HepG2 (cell line): ENCODE data around the gene JSRP1. TPM values are rescaled to one million over a fixed set of nuclear protein-coding genes. Genes with fewer than 3 reads are reported as not detected.

Experiments used
- ATM ChIP-seq: fragments of 450-650 bp; IDR thresholded peaks from 2 replicates; pipeline ENCODE4 v1.7.1; 2017; ENCODE audit warnings: mild to moderate bottlenecking, borderline replicate concordance
- CHCHD3 ChIP-seq: sonication (generic); formaldehyde crosslinking; IDR thresholded peaks from 2 replicates; pipeline ENCODE4 v1.8.0; 2022; ENCODE audit warnings: mild to moderate bottlenecking, missing genetic modification reagents, moderate library complexity
- DPF2 ChIP-seq: sonication (generic); formaldehyde crosslinking; IDR thresholded peaks from 2 replicates; pipeline ENCODE4 v1.4.0; 2020; ENCODE audit warnings: mild to moderate bottlenecking, low read depth, missing genetic modification reagents, borderline replicate concordance
- FOSL2 ChIP-seq: sonication (generic); formaldehyde crosslinking; IDR thresholded peaks from 2 replicates; pipeline ENCODE4 v1.4.0; 2020; ENCODE audit warnings: missing genetic modification reagents
- HDAC2 ChIP-seq: sonication (generic); formaldehyde crosslinking; IDR thresholded peaks from 2 replicates; pipeline ENCODE4 v1.4.0; 2020; ENCODE audit warnings: missing genetic modification reagents
- HMG20A ChIP-seq: IDR thresholded peaks from 2 replicates; pipeline ENCODE4 v1.6.1; 2016; ENCODE audit warnings: borderline replicate concordance
- HNF4A ChIP-seq: sonication (generic); formaldehyde crosslinking; IDR thresholded peaks from 2 replicates; pipeline ENCODE4 v1.4.0; 2020; ENCODE audit warnings: missing genetic modification reagents
- HNF4G ChIP-seq, 2 experiments: sonication (generic) in 1 of 2; formaldehyde crosslinking in 1 of 2; IDR thresholded peaks; 2 replicates each; pipeline versions ENCODE4 v1.4.0 to v1.6.1; 2011 to 2020; ENCODE audit warnings: borderline replicate concordance in 2 of 2, low read depth in 2 of 2, mild to moderate bottlenecking in 2 of 2, low read length in 1 of 2, missing genetic modification reagents in 1 of 2, moderate library complexity in 1 of 2
- KAT2B ChIP-seq: fragments of 150-350 bp; IDR thresholded peaks from 2 replicates; pipeline ENCODE4 v1.6.1; 2014; ENCODE audit warnings: low read depth, low read length, borderline replicate concordance
- LRRFIP1 ChIP-seq: sonication (generic); formaldehyde crosslinking; conservative IDR thresholded peaks from 2 replicates; pipeline ENCODE4 v1.4.0; 2020; ENCODE audit warnings: missing genetic modification reagents
- MZF1 ChIP-seq: sonication (generic); formaldehyde crosslinking; IDR thresholded peaks from 2 replicates; pipeline ENCODE4 v1.8.1; 2023; ENCODE audit warnings: mild to moderate bottlenecking, missing genetic modification reagents, borderline replicate concordance
- NR2F2 ChIP-seq: IDR thresholded peaks from 2 replicates; pipeline ENCODE4 v1.6.1; 2012; ENCODE audit warnings: low read depth, inconsistent platforms, borderline replicate concordance
- REL ChIP-seq: sonication (generic); formaldehyde crosslinking; conservative IDR thresholded peaks from 2 replicates; pipeline ENCODE4 v1.8.0; 2022; ENCODE audit warnings: mild to moderate bottlenecking, missing genetic modification reagents, moderate library complexity
- SIN3A ChIP-seq: IDR thresholded peaks from 2 replicates; pipeline ENCODE4 v1.6.1; 2011; ENCODE audit warnings: low read depth, mild to moderate bottlenecking, control low read depth, low read length, borderline replicate concordance
- SMARCE1 ChIP-seq: fragments of 450-650 bp; IDR thresholded peaks from 2 replicates; pipeline ENCODE4 v1.6.1; 2017; ENCODE audit warnings: borderline replicate concordance
- STAT6 ChIP-seq: sonication (generic); formaldehyde crosslinking; IDR thresholded peaks from 2 replicates; pipeline ENCODE4 v1.4.0; 2020; ENCODE audit warnings: missing genetic modification reagents, mild to moderate bottlenecking, borderline replicate concordance
- TBL1XR1 ChIP-seq: fragments of 150-350 bp; IDR thresholded peaks from 2 replicates; pipeline ENCODE4 v1.6.1; 2014; ENCODE audit warnings: borderline replicate concordance, low read length; ENCODE audit not compliant: partially characterized antibody
- ZBTB7B ChIP-seq: sonication (generic); formaldehyde crosslinking; IDR thresholded peaks from 2 replicates; pipeline ENCODE4 v1.4.0; 2020; ENCODE audit warnings: missing genetic modification reagents
- ZNF207 ChIP-seq: fragments of 450-650 bp; IDR thresholded peaks from 2 replicates; pipeline ENCODE4 v1.6.1; 2016; ENCODE audit warnings: antibody characterized with exemption, borderline replicate concordance
- ZNF335 ChIP-seq: sonication (generic); formaldehyde crosslinking; IDR thresholded peaks from 2 replicates; pipeline ENCODE4 v1.4.0; 2020; ENCODE audit warnings: missing genetic modification reagents
- ZNF414 ChIP-seq: sonication (generic); formaldehyde crosslinking; IDR thresholded peaks from 2 replicates; pipeline ENCODE4 v1.5.0; 2020; ENCODE audit warnings: missing genetic modification reagents
- ZNF747 ChIP-seq: sonication (generic); formaldehyde crosslinking; IDR thresholded peaks from 2 replicates; pipeline ENCODE4 v1.8.1; 2023; ENCODE audit warnings: missing genetic modification reagents, mild to moderate bottlenecking, borderline replicate concordance
- ZNF878 ChIP-seq: sonication (generic); formaldehyde crosslinking; IDR thresholded peaks from 2 replicates; pipeline ENCODE4 v1.8.1; 2023; ENCODE audit warnings: mild to moderate bottlenecking, missing genetic modification reagents, moderate library complexity
- ZSCAN12 ChIP-seq: sonication (generic); formaldehyde crosslinking; IDR thresholded peaks from 2 replicates; pipeline ENCODE4 v1.9.0; 2021; ENCODE audit warnings: mild to moderate bottlenecking, missing genetic modification reagents
- polyA plus RNA-seq, 8 experiments: library from polyadenylated mRNA; depleted of rRNA in 3 of 8; stranded (reverse) in 7 of 8; unstranded in 1 of 8; fragments of >200 nt; fragmentation: Illumina TruSeq in 4 of 8; extraction: Trizol in 4 of 8; gene quantifications; 2 replicates each; pipeline versions ENCODE4 v1.2.1 to v1.2.3, GENCODE V29; 2011 to 2016; ENCODE audit warnings: low read depth in 4 of 8, missing spikeins in 1 of 8, mixed read lengths in 1 of 8; ENCODE audit not compliant: insufficient read depth in 1 of 8
- total RNA-seq, 5 experiments: library from RNA; depleted of rRNA; stranded (reverse); fragments of >200 nt; fragmentation: Illumina TruSeq; extraction: Trizol; gene quantifications; 2 replicates each; pipeline ENCODE4 v1.2.3, GENCODE V29; 2016; ENCODE audit warnings: low read depth in 1 of 5

JSRP1 gene
- total and polyA plus RNA-seq, 2 of the 13 experiments (the other 11 are each of a cell fraction or from before 2014, with no cell fraction given) = 0.16 to 0.38 TPM

DNA sequence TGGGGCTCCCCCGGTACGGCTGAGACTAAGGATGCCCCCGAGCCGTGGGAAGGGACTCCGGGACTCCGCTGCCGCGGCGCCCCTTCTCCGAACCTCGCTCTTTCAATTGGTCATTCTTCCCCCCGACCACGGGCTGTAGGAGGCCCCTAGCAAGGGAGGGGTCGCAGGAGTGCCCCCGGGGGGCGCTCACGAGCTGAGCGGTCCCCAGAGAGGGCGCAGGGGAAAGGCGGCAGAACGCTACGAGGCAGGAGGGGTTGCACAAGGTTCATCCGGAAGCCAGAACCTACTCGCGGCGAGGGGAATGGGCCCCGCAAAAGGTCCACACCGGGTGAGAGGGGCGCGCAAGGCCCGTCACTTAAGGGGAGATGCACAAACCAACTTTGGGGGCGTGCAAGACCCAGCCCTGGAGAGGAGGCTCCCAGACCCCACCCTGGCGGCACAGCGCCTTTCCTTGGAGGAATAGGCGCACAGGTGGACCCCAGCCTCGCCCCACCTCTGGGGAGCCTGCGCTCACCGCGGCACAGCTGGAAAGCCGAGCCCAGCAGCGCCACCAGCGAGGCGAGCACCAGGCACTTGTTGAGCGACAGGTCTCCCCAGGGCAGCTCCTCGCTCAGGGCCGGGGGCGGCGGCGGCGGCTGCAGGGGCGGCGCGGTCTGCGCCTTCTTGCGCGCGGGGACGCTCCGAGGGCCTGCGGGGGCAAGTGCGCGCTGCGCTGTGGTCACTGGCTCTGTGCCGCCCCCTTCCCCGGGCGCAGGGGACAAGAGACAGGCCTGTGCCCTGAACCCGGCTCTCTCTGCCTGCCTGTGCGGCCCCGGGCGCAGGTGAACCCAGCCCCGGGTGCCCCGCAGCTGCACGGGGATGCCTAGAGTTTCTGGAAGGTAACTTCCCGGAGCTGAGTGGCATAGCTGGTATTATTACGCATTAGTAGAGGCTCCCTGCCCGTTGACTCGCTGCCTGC, 2.8 kb downstream of the JSRP1 start (continued):
- no peak for TF ChIP-seq ZNF878 (CRISPR knock-in tag)
- no peak for TF ChIP-seq FOSL2
- TF ChIP-seq ZNF747 (CRISPR knock-in tag) = 0 out of 2 replicates have a peak, but pooled peaks have one; percentile 61
- TF ChIP-seq STAT6 = no peak
- 0 out of 2 replicates have a peak, but pooled peaks have one; percentile 19 for TF ChIP-seq DPF2 (CRISPR knock-in tag)
- peak; percentile 97 for TF ChIP-seq ZBTB7B
- TF ChIP-seq ZNF335 (CRISPR knock-in tag) = no peak
- no peak for TF ChIP-seq LRRFIP1
- no peak for TF ChIP-seq HNF4G (IDR thresholded peaks at IDR 0.05; ENCODE audit: borderline replicate concordance, low read depth, low read length)
- TF ChIP-seq HNF4G (CRISPR knock-in tag; IDR thresholded peaks at IDR 0.05; ENCODE audit: borderline replicate concordance, low read depth) = no peak
- no peak for TF ChIP-seq HDAC2 (CRISPR knock-in tag)
- no peak for TF ChIP-seq ZNF414 (CRISPR knock-in tag)
- no peak for TF ChIP-seq KAT2B
- no peak; the same call in 1 of the 2 replicates for TF ChIP-seq REL (CRISPR knock-in tag)
- TF ChIP-seq TBL1XR1 = no peak
- no peak for TF ChIP-seq ATM
- peak; percentile 70; the same call in 1 of the 2 replicates for TF ChIP-seq CHCHD3 (CRISPR knock-in tag)
- no peak for TF ChIP-seq ZNF207
- no peak for TF ChIP-seq SIN3A
- no peak for TF ChIP-seq HMG20A (CRISPR knock-in tag)
- no peak for TF ChIP-seq ZSCAN12
- TF ChIP-seq MZF1 = no peak
- no peak for TF ChIP-seq SMARCE1
- TF ChIP-seq NR2F2 = no peak
- peak; percentile 45; the same call in 1 of the 2 replicates for TF ChIP-seq HNF4A (CRISPR knock-in tag)
